ENCODE data around the gene PIP4K2A. TPM values are rescaled to one million over a fixed set of nuclear protein-coding genes. Genes with fewer than 3 reads are reported as not detected.

PIP4K2A gene
- total and polyA plus RNA-seq, 2 donors (not counting 3 experiments of a cell fraction or from before 2014, with no cell fraction given), result 11.8 to 32.6 TPM

DNA sequence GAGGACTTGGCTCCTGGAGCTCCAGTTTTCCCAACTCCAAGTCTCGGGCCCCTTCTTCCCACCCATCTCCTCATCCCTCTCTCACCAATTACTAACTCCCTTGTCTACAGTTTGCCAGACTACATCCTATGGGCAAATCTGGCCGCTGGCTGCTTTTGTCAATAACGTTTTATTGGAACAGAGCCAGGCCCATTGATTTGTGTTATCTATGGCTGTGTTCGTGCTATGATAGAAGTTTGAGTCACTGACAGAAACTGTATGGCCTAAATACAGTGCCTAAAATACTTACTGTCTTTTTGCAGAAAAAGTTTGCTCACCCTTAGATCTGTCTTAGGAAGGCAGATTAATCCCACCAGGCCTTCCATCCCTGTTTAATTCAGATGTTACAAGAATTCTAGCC lies 71.3 kb downstream of the PIP4K2A start:
- no peak overlapping the region for H2AFZ ChIP-seq (ENCODE audit: low read depth, low read length)
- H3K27me3 ChIP-seq (ENCODE audit: control insufficient read depth in 2 of 2, insufficient read depth in 2 of 2, low read length in 2 of 2), result no peaks in the 10 kb centered on the region
- BruUV-seq (replicated peaks), result no TSS peak
- dilution Hi-C loops (cut with MboI; ENCODE audit: extremely low pct_ligation_motif_present, low sequenced_read_pairs), result no loop called here
- H4K20me1 ChIP-seq (replicated peaks; ENCODE audit: control insufficient read depth, extremely low read depth, insufficient read depth, low read length), result peaks cover 3% of the 10 kb centered on the region
- TF ChIP-seq POLR2AphosphoS5 (IDR thresholded peaks at IDR 0.05; ENCODE audit: insufficient read depth, low read depth, low read length) (no peak), FOS (IDR thresholded peaks at IDR 0.05; ENCODE audit: borderline replicate concordance, insufficient read depth, low read length) (no peak), GATA2 (IDR thresholded peaks at IDR 0.05; ENCODE audit: insufficient read depth, insufficient read length, low read depth, low read length) (no peak), JUN (IDR thresholded peaks at IDR 0.05; ENCODE audit: borderline replicate concordance, insufficient read depth, insufficient read length, low read depth) (no peak), EZH2 (IDR thresholded peaks at IDR 0.05; ENCODE audit: borderline replicate concordance, low read depth, low read length, severe bottlenecking) (no peak), MYC (IDR thresholded peaks at IDR 0.05; ENCODE audit: low read depth, low read length) (no peak), POLR2A (IDR thresholded peaks at IDR 0.05; ENCODE audit: low read depth, low read length) (no peak)
- TF ChIP-seq, protein P1, sequence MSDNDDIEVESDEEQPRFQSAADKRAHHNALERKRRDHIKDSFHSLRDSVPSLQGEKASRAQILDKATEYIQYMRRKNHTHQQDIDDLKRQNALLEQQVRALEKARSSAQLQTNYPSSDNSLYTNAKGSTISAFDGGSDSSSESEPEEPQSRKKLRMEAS (IDR thresholded peaks at IDR 0.05; ENCODE audit: insufficient read depth, insufficient read length), result no peak
- TF ChIP-seq, protein P2, sequence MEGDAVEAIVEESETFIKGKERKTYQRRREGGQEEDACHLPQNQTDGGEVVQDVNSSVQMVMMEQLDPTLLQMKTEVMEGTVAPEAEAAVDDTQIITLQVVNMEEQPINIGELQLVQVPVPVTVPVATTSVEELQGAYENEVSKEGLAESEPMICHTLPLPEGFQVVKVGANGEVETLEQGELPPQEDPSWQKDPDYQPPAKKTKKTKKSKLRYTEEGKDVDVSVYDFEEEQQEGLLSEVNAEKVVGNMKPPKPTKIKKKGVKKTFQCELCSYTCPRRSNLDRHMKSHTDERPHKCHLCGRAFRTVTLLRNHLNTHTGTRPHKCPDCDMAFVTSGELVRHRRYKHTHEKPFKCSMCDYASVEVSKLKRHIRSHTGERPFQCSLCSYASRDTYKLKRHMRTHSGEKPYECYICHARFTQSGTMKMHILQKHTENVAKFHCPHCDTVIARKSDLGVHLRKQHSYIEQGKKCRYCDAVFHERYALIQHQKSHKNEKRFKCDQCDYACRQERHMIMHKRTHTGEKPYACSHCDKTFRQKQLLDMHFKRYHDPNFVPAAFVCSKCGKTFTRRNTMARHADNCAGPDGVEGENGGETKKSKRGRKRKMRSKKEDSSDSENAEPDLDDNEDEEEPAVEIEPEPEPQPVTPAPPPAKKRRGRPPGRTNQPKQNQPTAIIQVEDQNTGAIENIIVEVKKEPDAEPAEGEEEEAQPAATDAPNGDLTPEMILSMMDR (IDR thresholded peaks at IDR 0.05; ENCODE audit: extremely low read depth in 1 of 2, insufficient read depth in 1 of 2, low read depth in 1 of 2, low read length in 2 of 2), result no peak
- no peak overlapping the region for H3K4me3 ChIP-seq (replicated peaks in 1 of 3; ENCODE audit: insufficient read depth in 1 of 3, low read depth in 1 of 3, low read length in 3 of 3)
- H3K4me1 ChIP-seq (ENCODE audit: control insufficient read depth, extremely low read depth, insufficient read depth, low read length), result peaks cover 16% of the 10 kb centered on the region
- no peaks in the 10 kb centered on the region for H3K9me1 ChIP-seq (replicated peaks; ENCODE audit: control insufficient read depth, extremely low read depth, insufficient read depth, low read length)
- H3K9ac ChIP-seq (replicated peaks; ENCODE audit: extremely low read depth, insufficient read depth, low read length), result no peak overlapping the region
- H3K9me3 ChIP-seq (replicated peaks; ENCODE audit: control insufficient read depth, insufficient read depth, low read length), result no peaks in the 10 kb centered on the region
- CTCF ChIA-PET, result interaction anchor here (0.6 to 1.3 kb wide), 2 partner anchors 11 to 16 kb away, joined by 3 read pairs; no protein-coding TSS in a partner anchor
- no peak overlapping the region for H3K4me2 ChIP-seq (ENCODE audit: insufficient read depth, low read length)
- peaks cover 6% of the 10 kb centered on the region for H3K79me2 ChIP-seq (ENCODE audit: control insufficient read depth, insufficient read depth, low read length)
- no peak overlapping the region for H3K27ac ChIP-seq (ENCODE audit: insufficient read depth, low read depth, low read length)
- DNase-seq (ENCODE audit: low read depth, low spot score) (no peak), FAIRE-seq (no peak)
- POLR2A ChIA-PET, result no interaction called here
- H3K36me3 ChIP-seq (ENCODE audit: control insufficient read depth in 2 of 2, extremely low read depth in 1 of 2, insufficient read depth in 2 of 2, low read length in 2 of 2), result no peaks in the 10 kb centered on the region
- intact Hi-C loops (cut with micrococcal nuclease), result no loop called here
